NCI-H82 (cell line): ENCODE results near the gene C11orf97.
"Not testable (repeated sequence)": the region's sequence is repeated elsewhere in the genome, so short reads cannot be mapped to it uniquely, and the experiment has no call there.

Source experiments
- DNase-seq: peaks from one replicate; lab custom pipeline; 2025; lab: John Stamatoyannopoulos, UW

The C11orf97 gene

GRCh38 chr11:94557992-94558391, 45.7 kb downstream of the C11orf97 start:
- DNase-seq = no peak

- DNase-seq = no peak
Observed at GRCh38 chr11:94558468-94558867, 46.2 kb downstream of the C11orf97 start.

DNA sequence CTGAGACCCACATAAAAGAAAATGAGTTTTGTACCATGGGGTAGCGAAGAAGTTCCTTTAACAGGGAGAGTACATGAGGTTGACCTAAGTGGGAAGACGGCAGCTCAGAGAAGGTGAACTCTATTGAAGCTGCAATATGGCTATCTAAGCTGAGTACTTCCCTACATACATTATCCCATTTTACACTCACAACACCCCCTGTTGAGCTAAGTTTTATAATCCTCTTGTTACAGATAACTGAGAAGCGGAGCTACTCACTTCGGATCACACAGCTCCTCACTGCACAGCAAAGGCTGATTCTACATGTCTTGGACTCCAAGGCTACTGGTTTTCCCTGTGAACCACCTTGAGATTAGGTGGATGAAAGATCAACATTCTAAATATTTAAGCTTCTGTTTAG, 46.7 kb downstream of the C11orf97 start:
- peak; percentile 25 for DNase-seq

DNA sequence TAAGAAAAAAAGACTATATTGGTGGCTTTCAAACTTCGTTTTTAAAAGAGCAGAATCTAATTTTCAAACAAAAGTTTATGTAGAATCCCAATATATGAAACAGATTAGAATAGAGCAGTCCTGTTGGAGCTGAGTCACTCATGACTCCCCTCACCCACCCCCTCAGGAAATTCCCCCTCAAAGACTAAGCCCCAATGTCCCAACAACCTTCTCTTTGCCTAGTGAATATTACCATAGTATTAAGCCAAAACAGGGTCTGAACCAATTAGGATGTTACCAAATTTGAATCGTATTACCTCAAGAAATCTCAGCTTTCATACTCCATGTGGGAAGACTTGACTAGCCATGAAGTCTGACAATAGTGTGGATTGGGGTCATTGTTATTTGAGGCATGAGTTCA, 47.1 kb downstream of the C11orf97 start:
- DNase-seq = no peak

DNA sequence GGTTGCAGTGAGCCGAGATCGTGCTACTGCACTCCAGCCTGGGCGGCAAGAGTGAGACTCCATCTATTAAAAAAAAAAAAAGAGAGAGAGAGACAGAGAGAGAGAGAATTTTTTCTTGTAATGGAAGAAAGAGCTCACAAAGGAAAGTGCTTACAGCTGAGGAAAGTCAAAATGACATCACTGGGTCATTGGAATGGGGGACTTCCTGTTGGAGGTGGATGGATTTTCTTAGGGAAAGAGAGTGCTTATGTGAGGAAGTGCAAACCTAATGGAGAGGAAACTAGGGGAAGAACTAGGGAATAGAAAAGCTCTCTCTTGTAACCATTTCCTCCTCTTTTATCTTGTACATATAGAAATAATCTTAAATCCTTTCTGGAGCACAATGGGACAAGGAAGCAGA, 48.6 kb downstream of the C11orf97 start:
- no peak for DNase-seq

DNA sequence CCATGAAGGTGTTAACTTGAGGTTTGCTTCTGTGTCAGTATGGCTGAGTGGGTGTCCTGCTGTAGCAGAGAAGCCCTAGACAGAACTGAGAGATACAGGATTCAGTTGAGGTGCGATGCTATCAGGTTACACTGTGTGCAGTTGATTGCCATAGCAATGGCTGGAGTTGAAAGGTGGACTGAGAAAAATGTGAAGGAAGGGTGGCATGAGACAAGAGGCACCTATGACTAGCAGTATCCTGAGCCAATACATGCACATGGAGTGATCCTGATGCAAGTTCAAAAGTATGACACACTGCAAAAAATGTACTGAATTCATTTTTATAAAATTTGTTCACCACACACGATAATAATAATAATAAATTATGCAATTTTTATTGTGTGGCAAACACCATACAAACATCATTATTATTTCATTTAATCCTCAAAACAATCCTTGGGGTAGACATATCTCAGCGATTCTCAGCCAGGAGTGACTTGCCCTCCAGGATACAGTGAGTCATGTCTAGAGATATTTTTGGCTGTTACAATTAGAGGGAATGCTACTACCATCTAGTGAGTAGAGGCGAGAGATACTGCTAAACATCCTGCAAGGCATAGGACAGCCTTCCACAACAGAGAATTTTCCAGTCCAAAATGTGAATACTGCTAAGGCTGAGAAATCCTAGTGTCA, 51.1 kb downstream of the C11orf97 start:
- DNase-seq = no peak

DNA sequence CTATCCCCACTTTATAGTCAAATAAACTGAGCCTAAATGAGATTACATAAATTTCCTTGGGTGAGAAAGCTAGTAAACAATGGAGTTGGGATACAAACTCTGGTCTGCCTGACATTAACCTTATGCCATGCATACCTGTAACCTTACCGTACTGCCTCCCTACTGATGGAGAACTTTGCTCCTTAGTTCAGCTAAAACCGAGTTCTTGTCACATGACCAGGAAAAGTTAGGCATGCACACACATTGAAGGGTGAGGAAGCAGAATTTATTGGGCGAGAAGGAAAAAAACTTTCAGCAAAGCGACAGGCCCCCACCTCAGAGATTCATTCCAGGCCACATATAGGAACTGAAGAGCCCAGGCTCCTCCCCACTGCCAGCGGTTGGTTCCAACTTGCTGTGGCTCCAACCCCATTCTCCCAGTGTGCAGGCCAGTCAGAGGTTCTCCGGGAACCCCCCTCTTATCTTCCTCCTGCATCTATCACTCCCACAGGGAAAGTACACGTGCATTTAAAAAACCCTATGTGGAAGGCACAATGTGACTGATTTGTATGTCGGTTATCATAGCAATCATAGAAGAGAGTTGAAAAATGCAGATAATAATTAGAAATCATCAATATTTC, 51.7 kb downstream of the C11orf97 start:
- DNase-seq = no peak

DNA sequence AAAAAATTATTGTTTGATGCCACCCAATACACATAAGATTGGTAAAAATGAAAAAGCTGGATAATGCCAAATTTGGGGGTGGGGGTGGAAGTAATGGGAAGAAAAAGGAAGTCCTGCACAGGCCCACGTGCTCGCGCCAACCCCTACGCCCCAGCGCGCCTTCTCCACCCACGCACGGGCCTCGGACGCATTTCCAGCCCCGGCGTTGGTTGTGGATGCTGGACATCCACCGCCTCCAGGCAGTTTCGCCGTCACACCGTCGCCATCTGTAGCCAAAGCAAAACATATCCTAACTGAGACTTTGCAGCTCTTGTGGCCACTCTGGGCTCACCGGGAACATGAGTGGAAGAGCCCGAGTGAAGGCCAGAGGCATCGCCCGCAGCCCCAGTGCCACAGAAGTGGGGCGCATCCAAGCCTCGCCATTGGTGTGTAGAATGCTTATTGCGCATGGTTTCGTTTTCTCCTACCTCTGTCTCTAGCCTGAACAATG, 55.0 kb downstream of the C11orf97 start, which contains the start of gene PIWIL4:
PIWIL4 (plus strand) TSS at position 188 of the 490 bp plus-strand sequence; CDS start at position 339, 151 bp downstream.
- DNase-seq = no peak

GRCh38 chr11:94568200-94568599, 55.9 kb downstream of the C11orf97 start:
- no peak for DNase-seq

DNA sequence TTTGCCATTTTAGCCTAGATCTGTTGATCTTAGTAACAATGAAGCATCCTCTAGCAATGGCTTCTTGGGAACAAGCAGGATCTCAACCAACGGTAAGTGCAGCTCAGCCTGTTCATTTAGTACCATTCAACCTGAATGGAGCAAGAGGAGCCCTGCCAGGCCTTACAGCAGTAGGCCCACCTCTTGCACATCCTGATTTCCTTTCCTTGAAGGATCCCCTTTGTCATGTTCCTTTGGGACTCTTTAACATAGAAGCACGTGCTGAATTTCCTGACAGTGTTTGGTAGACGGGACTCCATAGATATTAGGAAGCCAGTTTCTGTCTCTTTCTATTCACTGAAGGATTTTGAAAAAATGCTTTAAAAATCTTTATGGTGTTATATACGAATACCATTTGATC, 56.5 kb downstream of the C11orf97 start:
- DNase-seq = no peak

GRCh38 chr11:94572975-94573374, 60.7 kb downstream of the C11orf97 start:
- DNase-seq = not testable (repeated sequence)

- no peak for DNase-seq
Observed at GRCh38 chr11:94574193-94574961, 62.1 kb downstream of the C11orf97 start.

GRCh38 chr11:94576306-94576705, 64.0 kb downstream of the C11orf97 start:
- no peak for DNase-seq

GRCh38 chr11:94577841-94578240, 65.6 kb downstream of the C11orf97 start:
- DNase-seq = no peak
